NCI-H82 (cell line): ENCODE data around the gene SNX5.
A peak's percentile ranks its signal among the peaks of the same experiment; 100 is the strongest.

Experiments used
- DNase-seq: peaks from one replicate; lab custom pipeline; 2025; lab: John Stamatoyannopoulos, UW

Gene SNX5

GRCh38 chr20:17992847-17993513 lies 24.4 kb upstream of the SNX5 start:
- peak; percentile 58 for DNase-seq

- DNase-seq = no peak
Observed at GRCh38 chr20:17992224-17992637, 23.6 kb upstream of the SNX5 start.

GRCh38 chr20:17990278-17990972 lies 21.8 kb upstream of the SNX5 start:
- DNase-seq = no peak

- DNase-seq = no peak
Observed at GRCh38 chr20:17987988-17988387, 19.4 kb upstream of the SNX5 start.

- DNase-seq = no peak
Observed at GRCh38 chr20:17985388-17986018, 16.9 kb upstream of the SNX5 start.

- no peak for DNase-seq
Observed at GRCh38 chr20:17976305-17976704, 7.7 kb upstream of the SNX5 start.

- peak; percentile 37 for DNase-seq
Observed at GRCh38 chr20:17972121-17972520, 3.5 kb upstream of the SNX5 start.

GRCh38 chr20:17971300-17972013 lies 2.9 kb upstream of the SNX5 start:
- DNase-seq = peak; percentile 55

GRCh38 chr20:17969884-17970409 lies 1.4 kb upstream of the SNX5 start:
- DNase-seq = peak; percentile 50

GRCh38 chr20:17969278-17969883 lies 787 bp upstream of the SNX5 start:
- DNase-seq = peak; percentile 71

GRCh38 chr20:17967521-17968365 lies 851 bp downstream of the SNX5 start:
- peak; percentile 56 for DNase-seq

GRCh38 chr20:17966432-17967310 lies 1.9 kb downstream of the SNX5 start:
- DNase-seq = peak; percentile 53

- DNase-seq = no peak
Observed at GRCh38 chr20:17965042-17965697, 3.4 kb downstream of the SNX5 start.

GRCh38 chr20:17964632-17965031 lies 4.0 kb downstream of the SNX5 start:
- DNase-seq = no peak

GRCh38 chr20:17964073-17964472 lies 4.5 kb downstream of the SNX5 start:
- no peak for DNase-seq

GRCh38 chr20:17963114-17963897 lies 5.3 kb downstream of the SNX5 start:
- DNase-seq = no peak

GRCh38 chr20:17961587-17961940 lies 7.0 kb downstream of the SNX5 start:
- no peak for DNase-seq

GRCh38 chr20:17960927-17961586 lies 7.5 kb downstream of the SNX5 start:
- DNase-seq = peak; percentile 29
